Skeletal muscle tissue (tissue), 4 donors: ENCODE measurements around the gene OGDH. TPM values are rescaled to one million over a fixed set of nuclear protein-coding genes. Genes with fewer than 3 reads are reported as not detected.
A peak's percentile ranks its signal among the peaks of the same experiment; 100 is the strongest.

Experiments used
- H3K27ac ChIP-seq: one replicate; pipeline ENCODE4 v1.7.0; 2013; ENCODE audit warnings: mild to moderate bottlenecking, low read depth, low read length, inconsistent platforms
- H3K27me3 ChIP-seq, 3 donors: one replicate each; pipeline ENCODE4 v1.7.0; 2013; ENCODE audit warnings: low read length in 3 of 3; ENCODE audit not compliant: control insufficient read depth in 3 of 3, insufficient read depth in 3 of 3
- H3K36me3 ChIP-seq, 3 donors: one replicate each; pipeline ENCODE4 v1.7.0; 2013; ENCODE audit warnings: low read length in 3 of 3; ENCODE audit not compliant: control insufficient read depth in 3 of 3, insufficient read depth in 3 of 3
- H3K4me1 ChIP-seq, 3 donors: one replicate each; pipeline ENCODE4 v1.7.0; 2013; ENCODE audit warnings: low read length in 3 of 3, mild to moderate bottlenecking in 3 of 3; ENCODE audit not compliant: control insufficient read depth in 3 of 3, insufficient read depth in 3 of 3
- H3K4me3 ChIP-seq, 3 donors: one replicate each; pipeline ENCODE4 v1.7.0; 2013; ENCODE audit warnings: low read length in 3 of 3
- H3K9ac ChIP-seq, 3 donors: one replicate each; pipeline ENCODE4 v1.7.0; 2013; ENCODE audit warnings: low read length in 3 of 3, mild to moderate bottlenecking in 3 of 3, moderate library complexity in 2 of 3, low read depth in 1 of 3
- H3K9me3 ChIP-seq, 3 donors: one replicate each; pipeline ENCODE4 v1.7.0; 2013; ENCODE audit warnings: low read length in 3 of 3; ENCODE audit not compliant: control insufficient read depth in 3 of 3
- total RNA-seq: library from RNA; depleted of rRNA; stranded (reverse); fragments of >200 nt; gene quantifications from one replicate; pipeline ENCODE4 v1.2.3, GENCODE V29; 2014
- donor health status: Osteomylitis.

The OGDH gene
- total RNA-seq, 1 donor from 2014 or later: 70.5 TPM

DNA sequence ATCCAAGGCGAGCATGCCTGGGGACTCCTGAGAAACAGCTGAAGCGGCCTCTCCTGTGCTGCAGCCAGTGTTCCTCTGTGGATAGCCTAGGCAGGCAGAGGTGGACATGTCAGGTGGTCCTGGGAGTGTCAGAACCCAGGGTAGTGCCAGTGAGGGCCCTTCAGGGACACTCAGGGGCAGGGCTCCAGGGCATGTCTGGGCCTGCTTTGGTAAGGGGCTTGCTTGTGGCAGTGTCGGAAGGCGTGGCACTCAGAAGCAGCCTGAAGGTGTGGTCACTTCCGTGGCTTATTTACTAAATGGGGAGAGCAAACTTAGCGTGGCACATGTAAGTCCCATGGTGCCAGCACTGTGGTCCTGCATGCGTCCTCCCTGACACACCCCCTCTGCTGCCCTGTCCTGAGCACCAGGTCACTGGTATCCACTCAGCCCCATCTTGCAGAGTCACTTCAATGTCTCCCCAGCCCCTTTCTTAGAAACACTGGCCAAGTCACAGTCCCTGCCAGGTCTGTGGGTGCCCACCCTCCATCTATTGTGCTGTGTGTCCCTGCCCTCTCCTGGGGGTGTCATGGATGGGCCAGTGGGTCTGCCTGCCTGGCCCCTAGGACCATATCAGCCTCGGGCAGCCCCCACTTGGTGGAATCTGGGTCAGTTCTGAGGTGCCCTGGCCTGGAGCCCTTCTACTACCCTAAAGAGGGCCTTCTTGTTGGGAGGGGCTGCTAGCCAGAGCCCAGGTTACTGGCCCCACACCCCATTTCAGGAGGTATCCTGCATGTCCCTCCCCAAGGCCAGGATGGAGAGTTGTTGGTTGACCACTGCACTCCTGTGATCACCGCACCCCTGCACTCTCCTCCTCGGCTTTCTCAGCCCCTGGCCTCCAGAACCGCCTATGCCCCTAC lies 148.6 kb downstream of the OGDH start:
- Histone ChIP-seq H3K9me3 (no peaks in the 10 kb centered on the region), H3K9ac (peak overlapping the region in 2 of 3 donors; percentile 57 to 64), H3K27me3 (no peaks in the 10 kb centered on the region), H3K4me1 (peaks cover 31 to 44% (median 35%) of the 10 kb centered on the region in 3 donors), H3K27ac (peak overlapping the region; percentile 25), H3K36me3 (peaks cover 10 to 22% (median 14%) of the 10 kb centered on the region in 3 donors), H3K4me3 (peak overlapping the region in 1 of 3 donors; percentile 6)

- H3K4me1 ChIP-seq: peaks cover 22 to 35% (median 26%) of the 10 kb centered on the region in 3 donors
- no peak overlapping the region for H3K4me3 ChIP-seq
- no peaks in the 10 kb centered on the region for H3K27me3 ChIP-seq
- peaks cover 12 to 28% (median 20%) of the 10 kb centered on the region in 3 donors for H3K36me3 ChIP-seq
- H3K27ac ChIP-seq: peak overlapping the region; percentile 25
- peak overlapping the region in 2 of 3 donors; percentile 51 to 62 for H3K9ac ChIP-seq
- H3K9me3 ChIP-seq: no peaks in the 10 kb centered on the region
Measured at GRCh38 chr7:44755698-44756627, 149.5 kb downstream of the OGDH start.

GRCh38 chr7:44756904-44757303 lies 150.5 kb downstream of the OGDH start:
- Histone ChIP-seq H3K36me3 (peaks cover 19 to 36% (median 27%) of the 10 kb centered on the region in 3 donors), H3K4me3 (no peak overlapping the region), H3K27me3 (no peaks in the 10 kb centered on the region), H3K27ac (no peak overlapping the region), H3K9ac (peak overlapping the region in 2 of 3 donors; percentile 8 to 51), H3K9me3 (no peaks in the 10 kb centered on the region), H3K4me1 (peaks cover 20 to 36% (median 21%) of the 10 kb centered on the region in 3 donors)

- Histone ChIP-seq H3K9ac (no peak overlapping the region), H3K36me3 (peaks cover 21 to 40% (median 27%) of the 10 kb centered on the region in 3 donors), H3K27me3 (no peaks in the 10 kb centered on the region), H3K9me3 (no peaks in the 10 kb centered on the region), H3K4me3 (no peak overlapping the region), H3K4me1 (peaks cover 21 to 39% (median 22%) of the 10 kb centered on the region in 3 donors), H3K27ac (no peak overlapping the region)
Measured at GRCh38 chr7:44757311-44757710, 150.9 kb downstream of the OGDH start.

- peaks cover 23 to 42% (median 28%) of the 10 kb centered on the region in 3 donors for H3K36me3 ChIP-seq
- peaks cover 21 to 41% (median 25%) of the 10 kb centered on the region in 3 donors for H3K4me1 ChIP-seq
- H3K27me3 ChIP-seq: no peaks in the 10 kb centered on the region
- no peak overlapping the region for H3K4me3 ChIP-seq
- no peak overlapping the region for H3K9ac ChIP-seq
- no peaks in the 10 kb centered on the region for H3K9me3 ChIP-seq
- no peak overlapping the region for H3K27ac ChIP-seq
Measured at GRCh38 chr7:44757739-44758138, 151.3 kb downstream of the OGDH start.

Other genes starting within 250 kb of the OGDH start
- gene NUDCD3, start 116.0 kb upstream of the OGDH start, total RNA-seq: 59.5 TPM
- gene NPC1L1, start 65.3 kb upstream of the OGDH start, total RNA-seq: not detected
- 49.1 TPM for gene DDX56, start 32.7 kb upstream of the OGDH start, total RNA-seq
- 107 TPM for gene TMED4, start 24.4 kb upstream of the OGDH start, total RNA-seq
- 4.2 TPM for gene ZMIZ2, start 142.2 kb downstream of the OGDH start, total RNA-seq
- 459 TPM for gene PPIA, start 190.1 kb downstream of the OGDH start, total RNA-seq
- gene H2AZ2, start 241.5 kb downstream of the OGDH start, total RNA-seq: 96.0 TPM